HEK293 (cell line): ENCODE data around the gene NRTN.

Source experiments
- HOXA7 ChIP-seq: sonication (generic); formaldehyde crosslinking; IDR thresholded peaks from 2 replicates; pipeline ENCODE4 v1.8.1; 2022; ENCODE audit warnings: missing genetic modification reagents, borderline replicate concordance
- KLF1 ChIP-seq: fragments of 450-650 bp; formaldehyde crosslinking; IDR thresholded peaks from 2 replicates; pipeline ENCODE4 v1.5.1; 2016; ENCODE audit warnings: missing biosample characterization, missing genetic modification characterization
- MYNN ChIP-seq: fragments of 450-650 bp; formaldehyde crosslinking; IDR thresholded peaks from 2 replicates; pipeline ENCODE4 v1.5.1; 2016; ENCODE audit warnings: missing biosample characterization, missing genetic modification characterization, borderline replicate concordance
- SALL2 ChIP-seq: fragments of 450-650 bp; formaldehyde crosslinking; IDR thresholded peaks from 2 replicates; pipeline ENCODE4 v1.5.0; 2017; ENCODE audit warnings: missing biosample characterization, mild to moderate bottlenecking, missing genetic modification characterization, borderline replicate concordance
- SP7 ChIP-seq: fragments of 450-650 bp; formaldehyde crosslinking; IDR thresholded peaks from 2 replicates; pipeline ENCODE4 v1.5.1; 2016; ENCODE audit warnings: missing biosample characterization, missing genetic modification characterization
- YY1 ChIP-seq: fragments of 450-650 bp; formaldehyde crosslinking; IDR thresholded peaks from 2 replicates; pipeline ENCODE4 v1.5.1; 2018; ENCODE audit warnings: missing biosample characterization, missing genetic modification characterization
- ZBTB10 ChIP-seq: fragments of 450-650 bp; formaldehyde crosslinking; IDR thresholded peaks from 2 replicates; pipeline ENCODE4 v1.5.1; 2016; ENCODE audit warnings: missing biosample characterization, missing genetic modification characterization
- ZBTB44 ChIP-seq: fragments of 450-650 bp; IDR thresholded peaks from 2 replicates; pipeline ENCODE4 v1.5.1; 2018; ENCODE audit warnings: missing biosample characterization, mild to moderate bottlenecking, missing genetic modification characterization
- ZNF10 ChIP-seq: fragments of 450-650 bp; formaldehyde crosslinking; IDR thresholded peaks from 2 replicates; pipeline ENCODE4 v1.5.1; 2017; ENCODE audit warnings: missing biosample characterization, missing genetic modification characterization
- ZNF148 ChIP-seq: fragments of 450-650 bp; formaldehyde crosslinking; IDR thresholded peaks from 2 replicates; pipeline ENCODE4 v1.5.0; 2017; ENCODE audit warnings: missing biosample characterization, missing genetic modification characterization, borderline replicate concordance
- ZNF202 ChIP-seq: fragments of 450-650 bp; formaldehyde crosslinking; IDR thresholded peaks from 2 replicates; pipeline ENCODE4 v1.5.1; 2016; ENCODE audit warnings: missing biosample characterization, missing genetic modification characterization, borderline replicate concordance
- ZNF239 ChIP-seq: fragments of 450-650 bp; formaldehyde crosslinking; IDR thresholded peaks from 2 replicates; pipeline ENCODE4 v1.5.1; 2016; ENCODE audit warnings: missing biosample characterization, missing genetic modification characterization
- ZNF248 ChIP-seq: fragments of 450-650 bp; formaldehyde crosslinking; IDR thresholded peaks from 2 replicates; pipeline ENCODE4 v1.5.1; 2017; ENCODE audit warnings: missing biosample characterization, missing genetic modification characterization
- ZNF311 ChIP-seq: fragments of 450-650 bp; formaldehyde crosslinking; IDR thresholded peaks from 2 replicates; pipeline ENCODE4 v1.5.1; 2017; ENCODE audit warnings: missing biosample characterization, missing genetic modification characterization, borderline replicate concordance
- ZNF335 ChIP-seq: fragments of 450-650 bp; formaldehyde crosslinking; conservative IDR thresholded peaks from 2 replicates; pipeline ENCODE4 v1.5.1; 2016; ENCODE audit warnings: missing biosample characterization, missing genetic modification characterization
- ZNF341 ChIP-seq: fragments of 450-650 bp; formaldehyde crosslinking; IDR thresholded peaks from 2 replicates; pipeline ENCODE4; 2016; ENCODE audit warnings: low read depth, missing biosample characterization, missing genetic modification characterization
- ZNF416 ChIP-seq: fragments of 450-650 bp; formaldehyde crosslinking; IDR thresholded peaks from 2 replicates; pipeline ENCODE4 v1.5.1; 2016; ENCODE audit warnings: missing biosample characterization, missing genetic modification characterization
- ZNF423 ChIP-seq: fragments of 450-650 bp; formaldehyde crosslinking; IDR thresholded peaks from 2 replicates; pipeline ENCODE4 v1.5.1; 2016; ENCODE audit warnings: missing biosample characterization, missing genetic modification characterization
- ZNF48 ChIP-seq: fragments of 450-650 bp; formaldehyde crosslinking; IDR thresholded peaks from 2 replicates; pipeline ENCODE4 v1.5.1; 2016; ENCODE audit warnings: missing biosample characterization, missing genetic modification characterization
- ZNF518A ChIP-seq: fragments of 450-650 bp; formaldehyde crosslinking; conservative IDR thresholded peaks from 2 replicates; pipeline ENCODE4 v1.5.1; 2016; ENCODE audit warnings: low read depth, missing biosample characterization, missing genetic modification characterization
- ZNF530 ChIP-seq: fragments of 450-650 bp; formaldehyde crosslinking; IDR thresholded peaks from 2 replicates; pipeline ENCODE4 v1.5.1; 2016; ENCODE audit warnings: low read depth, missing biosample characterization, missing genetic modification characterization
- ZNF677 ChIP-seq: fragments of 450-650 bp; IDR thresholded peaks from 2 replicates; pipeline ENCODE4 v1.5.0; 2018; ENCODE audit warnings: missing biosample characterization, mild to moderate bottlenecking, missing genetic modification characterization, moderate library complexity
- ZNF747 ChIP-seq: fragments of 450-650 bp; formaldehyde crosslinking; IDR thresholded peaks from 2 replicates; pipeline ENCODE4 v1.5.1; 2016; ENCODE audit warnings: missing biosample characterization, missing genetic modification characterization
- ZNF777 ChIP-seq: fragments of 450-650 bp; formaldehyde crosslinking; IDR thresholded peaks from 2 replicates; pipeline ENCODE4 v1.5.1; 2017; ENCODE audit warnings: missing biosample characterization, missing genetic modification characterization, borderline replicate concordance
- ZSCAN16 ChIP-seq: fragments of 450-650 bp; formaldehyde crosslinking; IDR thresholded peaks from 2 replicates; pipeline ENCODE4 v1.5.1; 2016; ENCODE audit warnings: missing biosample characterization, missing genetic modification characterization
- TF ChIP-seq, protein P1 (sequence below): fragments of 450-650 bp; formaldehyde crosslinking; IDR thresholded peaks from 2 replicates; pipeline ENCODE4 v1.5.1; 2017; ENCODE audit warnings: missing biosample characterization, missing genetic modification characterization

Gene NRTN

GRCh38 chr19:5804516-5805461 is at the start of gene NRTN (continued):
- TF ChIP-seq ZBTB44 (tag by site-specific recombination) (no peak), ZNF48 (tag by site-specific recombination) (no peak), ZNF530 (tag by site-specific recombination) (no peak), ZNF148 (tag by site-specific recombination) (no peak), ZNF202 (no peak), ZNF747 (no peak), ZNF10 (tag by site-specific recombination) (no peak), MYNN (no peak), ZBTB10 (tag by site-specific recombination) (peak; percentile 71), ZNF518A (tag by site-specific recombination) (no peak), KLF1 (tag by site-specific recombination) (0 out of 2 replicates have a peak, but pooled peaks have one; percentile 26), ZNF677 (tag by site-specific recombination) (no peak), ZNF416 (tag by site-specific recombination) (no peak), SP7 (no peak), HOXA7 (CRISPR knock-in tag) (no peak), YY1 (tag by site-specific recombination) (no peak), ZNF239 (tag by site-specific recombination) (no peak), ZNF311 (tag by site-specific recombination) (no peak), SALL2 (no peak), ZNF341 (tag by site-specific recombination) (no peak; the same call in 1 of the 2 replicates), ZNF777 (peak; percentile 67; the same call in 1 of the 2 replicates), ZNF423 (tag by site-specific recombination) (no peak), ZNF248 (tag by site-specific recombination) (no peak), ZSCAN16 (no peak), ZNF335 (tag by site-specific recombination) (peak; percentile 3; the same call in 1 of the 2 replicates)
- TF ChIP-seq, protein P1, sequence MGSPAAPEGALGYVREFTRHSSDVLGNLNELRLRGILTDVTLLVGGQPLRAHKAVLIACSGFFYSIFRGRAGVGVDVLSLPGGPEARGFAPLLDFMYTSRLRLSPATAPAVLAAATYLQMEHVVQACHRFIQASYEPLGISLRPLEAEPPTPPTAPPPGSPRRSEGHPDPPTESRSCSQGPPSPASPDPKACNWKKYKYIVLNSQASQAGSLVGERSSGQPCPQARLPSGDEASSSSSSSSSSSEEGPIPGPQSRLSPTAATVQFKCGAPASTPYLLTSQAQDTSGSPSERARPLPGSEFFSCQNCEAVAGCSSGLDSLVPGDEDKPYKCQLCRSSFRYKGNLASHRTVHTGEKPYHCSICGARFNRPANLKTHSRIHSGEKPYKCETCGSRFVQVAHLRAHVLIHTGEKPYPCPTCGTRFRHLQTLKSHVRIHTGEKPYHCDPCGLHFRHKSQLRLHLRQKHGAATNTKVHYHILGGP (tag by site-specific recombination): no peak
